Adrenal gland (tissue), 19 donors: ENCODE data around the gene UBE2E1. TPM values are rescaled to one million over a fixed set of nuclear protein-coding genes. Genes with fewer than 3 reads are reported as not detected.

ENCODE experiments used
- DNase-seq, 7 donors: peaks; one replicate each; pipeline ENCODE4 v3.0.0-alpha.2; 2019 to 2020
- H3K27ac ChIP-seq, 5 donors: fragments of 200-600 bp; sonication (generic) in 4 of 5; 1 replicate in 3 of 5; 2 replicates in 2 of 5; pipeline versions ENCODE4 v1.5.1 to v1.8.0; 2016 to 2020; ENCODE audit warnings: mild to moderate bottlenecking in 1 of 5
- H3K27me3 ChIP-seq: fragments of 200-600 bp; 2 replicates; pipeline ENCODE4 v1.8.0; 2021
- H3K36me3 ChIP-seq, 2 donors: fragments of 200-600 bp; replicated peaks in 1 of 2; 1 replicate in 1 of 2; 2 replicates in 1 of 2; pipeline versions ENCODE4 v1.5.1 to v1.8.0; 2018 to 2022
- H3K4me1 ChIP-seq, 2 donors: fragments of 200-600 bp; replicated peaks in 1 of 2; 1 replicate in 1 of 2; 2 replicates in 1 of 2; pipeline versions ENCODE4 v1.5.1 to v1.8.0; 2018 to 2021
- H3K4me3 ChIP-seq, 4 donors: fragments of 200-600 bp; sonication (generic) in 3 of 4; one replicate each; pipeline ENCODE4 v1.5.1; 2016 to 2018
- H3K9me3 ChIP-seq, 3 donors: fragments of 200-600 bp; sonication (generic) in 1 of 3; replicated peaks in 1 of 3; 1 replicate in 2 of 3; 2 replicates in 1 of 3; pipeline versions ENCODE4 v1.5.1 to v1.8.0; 2016 to 2021
- POLR2A ChIP-seq, 2 donors: fragments of 450-650 bp; IDR thresholded peaks; one replicate each; pipeline ENCODE4 v1.6.1; 2017; ENCODE audit warnings: antibody characterized with exemption in 2 of 2, mild to moderate bottlenecking in 2 of 2, moderate library complexity in 1 of 2
- WGBS, 4 donors: extraction: QIAGEN DNeasy Blood & Tissue Kit in 2 of 4; methylation state at CpG; one replicate each; pipeline versions ENCODE4 v1.1.5 to v1.1.7; 2013 to 2017; 5-methylcytosine and 5-hydroxymethylcytosine counted together
- intact Hi-C, 2 donors: fragments of 100-400 bp; cut with DNase I; formaldehyde crosslinking; loops; one replicate each; pipeline versions ENCODE4 v1.14.1 to v1.15.0; 2022 to 2023
- long read RNA-seq, 10 donors: library from polyadenylated mRNA in 3 of 10; unstranded in 2 of 10; stranded (forward) in 1 of 10; transcript quantifications; one replicate each; pipeline ENCODE4 v2.0.0 and lab custom pipeline, GENCODE V29; 2021 to 2026
- polyA plus RNA-seq, 3 donors: library from polyadenylated mRNA; stranded (reverse); fragments of 200-250 nt in 2 of 3; fragments of 350-450 nt in 1 of 3; fragmentation: Illumina TruSeq in 1 of 3; extraction: RNeasy Lipid Tissue Mini Kit (QIAGEN cat#74804) in 1 of 3; gene quantifications; one replicate each; pipeline ENCODE4 v1.2.3, GENCODE V29; 2013 to 2014
- total RNA-seq, 9 donors: library from RNA; depleted of rRNA in 4 of 9; stranded (reverse); fragments of >200 nt in 4 of 9; fragments of 120-200 nt in 1 of 9; fragmentation: NEBNext Ultra II Directional in 1 of 9; extraction: Animal tissue kit (Norgen Biotek cat#: 25700) in 1 of 9; gene quantifications; one replicate each; pipeline versions ENCODE4 v1.1.0 to v1.2.4, GENCODE V29; 2013 to 2023
- TF ChIP-seq, protein P1 (sequence below), 6 experiments: fragments of 450-650 bp in 4 of 6; fragments of 200-600 bp in 2 of 6; sonication (generic) in 1 of 6; IDR thresholded peaks; 1 replicate in 5 of 6; 2 replicates in 1 of 6; pipeline versions ENCODE4 v1.5.1 to v1.8.0; 2016 to 2021; ENCODE audit warnings: antibody characterized with exemption in 6 of 6, mild to moderate bottlenecking in 2 of 6, moderate library complexity in 1 of 6
- donor health status: healthy with polysubstance abuse.
- donor health status: Bipolar disorder and iron deficiency.
- donor health status: DM: yes; HTN: yes; CAD: no.
- donor health status: DM: no; HTN: no; CAD: no.
- donor health status: DM: no; HTN: no; CAD: no.
- donor health status: DM: yes; HTN: yes; CAD: no.

UBE2E1 gene
- total RNA-seq (10 to 100 TPM; 19.4 to 80.5 (median 60.6) TPM), polyA plus RNA-seq (10 to 100 TPM; 36.0 to 80.3 (median 37.6) TPM)
- long read RNA-seq, donor 1, transcript UBE2E1-202 (5 exons, 1,398 nt): minor isoform, 5 of 48 reads
- long read RNA-seq, donor 1, transcript UBE2E1-201 (6 exons, 1,511 nt): major isoform, 23 of 48 reads
- long read RNA-seq, donor 1, partial matches to known transcripts: 5 of 48 reads
- long read RNA-seq, donor 1, other reads (novel, unspliced or antisense): 0 of 48 reads
- long read RNA-seq, donor 2, transcript UBE2E1-201 (6 exons, 1,511 nt): major isoform, 23 of 29 reads
- long read RNA-seq, donor 2, partial matches to known transcripts: 0 of 29 reads
- long read RNA-seq, donor 2, other reads (novel, unspliced or antisense): 0 of 29 reads
- long read RNA-seq, donor 3, transcript UBE2E1-201 (6 exons, 1,511 nt): major isoform, 28 of 52 reads
- long read RNA-seq, donor 3, partial matches to known transcripts: 16 of 52 reads
- long read RNA-seq, donor 3, other reads (novel, unspliced or antisense): 0 of 52 reads
- long read RNA-seq, donor 4: 0 reads
- long read RNA-seq, donor 5, partial matches to known transcripts: 1 of 3 reads
- long read RNA-seq, donor 5, other reads (novel, unspliced or antisense): 1 of 3 reads
- long read RNA-seq, donor 6: 0 reads
- long read RNA-seq, donor 7, transcript UBE2E1-201 (6 exons, 1,511 nt): major isoform, 13 of 15 reads
- long read RNA-seq, donor 7, partial matches to known transcripts: 0 of 15 reads
- long read RNA-seq, donor 7, other reads (novel, unspliced or antisense): 0 of 15 reads
- long read RNA-seq, donor 8, transcript UBE2E1-201 (6 exons, 1,511 nt): major isoform, 35 of 41 reads
- long read RNA-seq, donor 8, partial matches to known transcripts: 0 of 41 reads
- long read RNA-seq, donor 8, other reads (novel, unspliced or antisense): 0 of 41 reads
- long read RNA-seq, donor 9, transcript UBE2E1-201 (6 exons, 1,511 nt): major isoform, 17 of 74 reads
- long read RNA-seq, donor 9, partial matches to known transcripts: 40 of 74 reads
- long read RNA-seq, donor 9, other reads (novel, unspliced or antisense): 12 of 74 reads
- long read RNA-seq, donor 10, transcript UBE2E1-201 (6 exons, 1,511 nt): major isoform, 10 of 11 reads
- long read RNA-seq, donor 10, partial matches to known transcripts: 0 of 11 reads
- long read RNA-seq, donor 10, other reads (novel, unspliced or antisense): 0 of 11 reads

DNA sequence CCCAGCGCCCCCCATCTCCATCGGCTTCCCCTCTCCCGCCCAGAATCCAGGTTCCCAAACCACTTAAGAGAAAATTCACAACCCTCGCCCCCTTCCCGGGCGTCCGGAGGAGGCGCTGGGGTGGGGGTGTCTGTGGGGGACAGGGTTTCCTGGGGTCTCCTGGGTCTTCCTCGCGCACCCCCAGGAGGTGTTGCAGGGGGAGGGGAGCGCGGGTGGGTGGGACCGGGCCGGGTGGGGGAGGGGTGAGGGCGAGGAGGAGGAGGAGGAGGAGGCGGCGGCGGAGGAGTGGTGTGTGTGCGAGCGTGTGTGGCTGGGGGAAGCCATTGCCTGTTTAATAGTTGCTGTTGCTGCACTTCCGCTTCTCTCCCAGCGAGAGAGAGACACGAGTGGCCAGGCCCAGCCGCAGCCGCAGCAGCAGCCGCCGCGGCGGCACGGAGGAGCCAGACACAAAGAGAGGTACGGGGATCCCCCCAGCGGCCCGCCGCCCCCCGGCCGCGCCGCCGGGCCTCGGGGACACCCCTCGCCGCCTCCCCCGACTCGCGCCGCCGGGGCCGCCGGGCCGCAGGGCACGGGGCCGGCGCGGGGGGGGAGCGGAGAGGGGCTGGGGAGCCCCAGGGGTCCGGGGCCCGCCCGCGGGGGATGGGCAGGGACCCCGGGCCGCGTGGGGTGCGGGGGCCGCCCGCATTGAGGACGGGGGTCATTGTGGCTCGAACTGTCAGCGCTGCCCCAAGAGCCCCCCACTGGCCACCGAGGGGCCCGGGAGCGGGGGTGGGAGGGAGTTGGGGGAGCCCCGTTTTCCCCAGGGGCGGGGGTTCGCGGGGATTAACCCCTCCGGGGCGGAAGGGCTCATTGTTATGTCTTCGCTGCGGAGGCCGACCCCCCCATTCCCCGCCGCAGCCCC is at the start of gene UBE2E1:
Gene UBE2E1, plus strand, starts transcription at position 323 of the 901 bp plus-strand sequence. CDS start 1,315 bp downstream, outside the sequence.
- Histone ChIP-seq H3K27me3 (no peaks in the 10 kb centered on the region), H3K9me3 (no peaks in the 10 kb centered on the region), H3K4me1 (peaks cover 10 to 31% of the 10 kb centered on the region in 2 donors), H3K4me3 (peak within 1 kb of the TSS; percentile 45 to 99 (median 88)), H3K36me3 (no peaks in the 10 kb centered on the region), H3K27ac (peak within 1 kb of the TSS; percentile 39 to 90 (median 76))
- TF ChIP-seq POLR2A (IDR thresholded peaks at IDR 0.05): peak in 1 of 2 donors; percentile 34
- TF ChIP-seq, protein P1, sequence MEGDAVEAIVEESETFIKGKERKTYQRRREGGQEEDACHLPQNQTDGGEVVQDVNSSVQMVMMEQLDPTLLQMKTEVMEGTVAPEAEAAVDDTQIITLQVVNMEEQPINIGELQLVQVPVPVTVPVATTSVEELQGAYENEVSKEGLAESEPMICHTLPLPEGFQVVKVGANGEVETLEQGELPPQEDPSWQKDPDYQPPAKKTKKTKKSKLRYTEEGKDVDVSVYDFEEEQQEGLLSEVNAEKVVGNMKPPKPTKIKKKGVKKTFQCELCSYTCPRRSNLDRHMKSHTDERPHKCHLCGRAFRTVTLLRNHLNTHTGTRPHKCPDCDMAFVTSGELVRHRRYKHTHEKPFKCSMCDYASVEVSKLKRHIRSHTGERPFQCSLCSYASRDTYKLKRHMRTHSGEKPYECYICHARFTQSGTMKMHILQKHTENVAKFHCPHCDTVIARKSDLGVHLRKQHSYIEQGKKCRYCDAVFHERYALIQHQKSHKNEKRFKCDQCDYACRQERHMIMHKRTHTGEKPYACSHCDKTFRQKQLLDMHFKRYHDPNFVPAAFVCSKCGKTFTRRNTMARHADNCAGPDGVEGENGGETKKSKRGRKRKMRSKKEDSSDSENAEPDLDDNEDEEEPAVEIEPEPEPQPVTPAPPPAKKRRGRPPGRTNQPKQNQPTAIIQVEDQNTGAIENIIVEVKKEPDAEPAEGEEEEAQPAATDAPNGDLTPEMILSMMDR (IDR thresholded peaks at IDR 0.05): no peak
- DNase-seq: peak; percentile 66 to 81 (median 74)
- 0 to 2% (median 1%) methylated on average over 14 to 81 of the region's 82 CpGs for WGBS, 4 donors
- intact Hi-C loops: loop anchor here in 1 of 2 donors (5.0 kb wide), 1 partner anchor 764 kb away; no protein-coding TSS in a partner anchor

DNA sequence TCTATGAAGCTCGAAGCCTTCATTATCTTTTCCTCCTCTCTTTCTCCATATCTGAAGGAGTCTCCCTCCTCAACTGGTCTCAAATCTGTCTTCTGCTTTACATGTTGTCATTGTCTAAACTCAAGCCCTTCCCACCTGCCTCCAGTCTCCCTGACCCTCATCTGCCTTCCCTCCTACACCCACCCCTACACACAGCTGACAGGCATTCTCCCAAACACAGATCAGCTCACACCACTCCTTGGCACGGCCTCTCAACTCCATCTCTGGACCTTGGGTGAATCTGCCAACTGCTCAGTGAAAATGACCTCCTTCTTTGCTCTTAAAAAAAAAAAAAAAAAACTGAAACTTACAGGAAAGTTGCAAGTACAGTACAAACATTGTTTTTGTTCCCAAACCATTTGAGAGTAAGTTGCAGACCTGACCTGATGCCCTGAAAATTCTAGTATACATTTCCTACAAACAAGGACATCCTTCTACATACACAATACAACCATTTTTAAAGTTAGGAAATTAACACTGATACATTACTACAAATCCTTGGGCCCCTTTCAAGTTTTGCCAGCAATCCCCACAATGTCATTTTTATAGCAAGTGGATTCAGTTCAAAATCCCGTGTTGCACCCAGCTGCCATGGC is 49.4 kb upstream of the UBE2E1 start:
- 40 to 54% (median 48%) methylated on average over 3 of the region's 3 CpGs for WGBS, 4 donors
- H3K4me3 ChIP-seq: no peak overlapping the region
- DNase-seq: peak in 3 of 7 donors; percentile 34 to 40 (median 35)
- no peak overlapping the region for H3K27ac ChIP-seq
- H3K27me3 ChIP-seq: no peaks in the 10 kb centered on the region
- peaks cover 0 to 8% of the 10 kb centered on the region in 2 donors for H3K4me1 ChIP-seq
- intact Hi-C loops: no loop called here
- TF ChIP-seq, protein P1 (IDR thresholded peaks at IDR 0.05): no peak
- no peak for TF ChIP-seq POLR2A (IDR thresholded peaks at IDR 0.05)
- no peaks in the 10 kb centered on the region for H3K36me3 ChIP-seq
- H3K9me3 ChIP-seq: no peaks in the 10 kb centered on the region

DNA sequence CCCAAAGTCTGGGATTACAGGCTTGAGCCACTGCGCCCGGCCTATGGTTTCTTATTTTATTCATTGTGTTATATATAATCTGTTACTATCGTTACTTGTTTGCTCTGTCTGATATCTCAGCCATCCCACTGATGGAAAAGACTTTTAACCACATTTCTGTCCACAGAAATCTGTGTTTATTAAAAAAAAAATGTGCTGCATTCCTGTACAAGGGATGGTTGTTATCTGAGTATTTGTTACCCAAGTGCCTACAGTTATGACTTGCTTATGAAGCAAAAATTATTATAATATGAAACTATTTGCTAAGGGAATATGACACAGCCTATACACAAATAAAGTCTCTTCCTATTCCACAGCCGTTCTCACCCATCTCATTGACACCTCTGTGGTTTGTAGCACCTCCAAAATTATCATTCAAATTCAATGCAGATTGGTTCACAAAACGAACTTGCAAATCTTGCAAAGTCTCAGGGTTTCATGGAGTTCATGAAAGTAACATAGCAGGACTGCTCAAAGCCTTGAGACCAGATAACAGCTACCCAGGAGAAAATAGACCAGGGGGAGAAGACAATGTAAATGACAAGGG is 47.4 kb upstream of the UBE2E1 start:
- Histone ChIP-seq H3K27me3 (no peaks in the 10 kb centered on the region), H3K27ac (no peak overlapping the region), H3K9me3 (no peaks in the 10 kb centered on the region), H3K36me3 (no peaks in the 10 kb centered on the region), H3K4me3 (no peak overlapping the region), H3K4me1 (peaks cover 0 to 16% of the 10 kb centered on the region in 2 donors)
- intact Hi-C loops: no loop called here
- no peak for TF ChIP-seq POLR2A (IDR thresholded peaks at IDR 0.05)
- TF ChIP-seq, protein P1 (IDR thresholded peaks at IDR 0.05): no peak
- 83 to 96% (median 87%) methylated on average over 5 of the region's 5 CpGs for WGBS, 4 donors
- DNase-seq: no peak
